Lower leg skin (tissue), 4 donors: Measurements from ENCODE around the gene FOS. TPM values are rescaled to one million over a fixed set of nuclear protein-coding genes. Genes with fewer than 3 reads are reported as not detected.

Experiments used
- DNase-seq, 2 donors: peaks; one replicate each; pipeline ENCODE4 v3.0.0-alpha.2; 2019; ENCODE audit warnings: low spot score in 2 of 2
- H3K4me3 ChIP-seq: fragments of 200-600 bp; sonication (generic); 2 replicates; pipeline ENCODE4 v1.5.1; 2017; ENCODE audit warnings: mild to moderate bottlenecking, low read depth; ENCODE audit not compliant: poor library complexity, severe bottlenecking
- POLR2A ChIP-seq, 2 donors: fragments of 450-650 bp; IDR thresholded peaks; one replicate each; pipeline ENCODE4 v1.6.1; 2016 to 2017; ENCODE audit warnings: antibody characterized with exemption in 2 of 2, mild to moderate bottlenecking in 1 of 2, moderate library complexity in 1 of 2
- WGBS, 2 donors: methylation state at CpG; one replicate each; pipeline ENCODE4 v1.1.5; 2018; 5-methylcytosine and 5-hydroxymethylcytosine counted together
- intact Hi-C: fragments of 100-400 bp; cut with DNase I; formaldehyde crosslinking; loops from one replicate; pipeline ENCODE4 v1.15.0; 2023; ENCODE audit warnings: low total_unique reads
- total RNA-seq, 4 donors: library from RNA; depleted of rRNA; stranded (reverse); fragments of >200 nt; gene quantifications; one replicate each; pipeline ENCODE4 v1.1.0, GENCODE V29; 2016
- TF ChIP-seq, protein P1 (sequence below), 3 donors: fragments of 450-650 bp; IDR thresholded peaks; one replicate each; pipeline ENCODE4 v1.5.1; 2016; ENCODE audit warnings: antibody characterized with exemption in 3 of 3, mild to moderate bottlenecking in 3 of 3, moderate library complexity in 2 of 3

Gene FOS
- total RNA-seq: 100 to 1,000 TPM; 154 to 448 (median 330) TPM

GRCh38 chr14:75278422-75279152, at the start of gene FOS:
Gene FOS (plus strand): TSS chr14:75278828. CDS start chr14:75278983, 155 bp downstream.
- 0 to 1% methylated on average over 48 to 56 of the region's 69 CpGs for WGBS, 2 donors
- intact Hi-C loops: no loop called here
- DNase-seq: peak; percentile 94 to 99
- peak in 1 of 2 donors; percentile 98 for TF ChIP-seq POLR2A (IDR thresholded peaks at IDR 0.05)
- TF ChIP-seq, protein P1, sequence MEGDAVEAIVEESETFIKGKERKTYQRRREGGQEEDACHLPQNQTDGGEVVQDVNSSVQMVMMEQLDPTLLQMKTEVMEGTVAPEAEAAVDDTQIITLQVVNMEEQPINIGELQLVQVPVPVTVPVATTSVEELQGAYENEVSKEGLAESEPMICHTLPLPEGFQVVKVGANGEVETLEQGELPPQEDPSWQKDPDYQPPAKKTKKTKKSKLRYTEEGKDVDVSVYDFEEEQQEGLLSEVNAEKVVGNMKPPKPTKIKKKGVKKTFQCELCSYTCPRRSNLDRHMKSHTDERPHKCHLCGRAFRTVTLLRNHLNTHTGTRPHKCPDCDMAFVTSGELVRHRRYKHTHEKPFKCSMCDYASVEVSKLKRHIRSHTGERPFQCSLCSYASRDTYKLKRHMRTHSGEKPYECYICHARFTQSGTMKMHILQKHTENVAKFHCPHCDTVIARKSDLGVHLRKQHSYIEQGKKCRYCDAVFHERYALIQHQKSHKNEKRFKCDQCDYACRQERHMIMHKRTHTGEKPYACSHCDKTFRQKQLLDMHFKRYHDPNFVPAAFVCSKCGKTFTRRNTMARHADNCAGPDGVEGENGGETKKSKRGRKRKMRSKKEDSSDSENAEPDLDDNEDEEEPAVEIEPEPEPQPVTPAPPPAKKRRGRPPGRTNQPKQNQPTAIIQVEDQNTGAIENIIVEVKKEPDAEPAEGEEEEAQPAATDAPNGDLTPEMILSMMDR (IDR thresholded peaks at IDR 0.05): peak in 1 of 3 donors; percentile 51
- peak within 1 kb of the TSS; percentile 90 for H3K4me3 ChIP-seq

- TF ChIP-seq, protein P1 (IDR thresholded peaks at IDR 0.05): no peak
- TF ChIP-seq POLR2A (IDR thresholded peaks at IDR 0.05): no peak
- WGBS, 2 donors: 70 to 72% methylated on average over 4 of the region's 4 CpGs
- H3K4me3 ChIP-seq: no peak overlapping the region
- intact Hi-C loops: loop anchor here (10.0 kb wide), 1 partner anchor 65 kb away; no protein-coding TSS in a partner anchor
- no peak for DNase-seq
These were observed 48.9 kb upstream of the FOS start for GRCh38 chr14:75229661-75230139.

DNA sequence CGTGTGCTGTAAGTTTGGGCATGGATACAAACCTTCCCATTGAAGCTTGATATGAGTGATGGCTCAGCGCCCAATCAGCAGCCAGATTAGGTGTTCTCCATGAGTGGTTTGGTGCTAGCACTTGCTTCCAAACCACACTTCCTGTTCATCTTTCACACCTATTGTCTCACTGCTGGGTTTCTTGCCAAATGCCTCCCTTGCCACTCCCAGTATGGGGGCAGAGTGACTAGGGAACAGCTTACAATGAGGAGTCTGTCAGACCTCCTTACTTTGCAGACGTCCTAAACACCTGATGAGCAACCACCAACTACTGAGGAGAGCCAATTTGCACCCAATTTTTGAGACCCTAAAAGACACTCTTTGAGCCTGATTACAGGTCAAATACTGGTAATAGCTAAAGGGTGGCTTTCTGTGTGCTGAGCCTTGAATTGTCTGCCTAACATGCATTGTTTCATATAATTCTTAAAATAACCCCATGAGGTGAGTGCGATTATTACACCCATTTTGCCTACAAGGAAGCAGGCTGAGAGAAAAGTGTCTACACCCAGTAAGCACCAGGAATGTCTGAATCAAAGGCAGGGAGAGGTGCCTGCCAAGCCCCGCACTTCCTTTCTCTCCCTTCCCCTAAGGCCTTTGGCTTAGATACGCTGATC, 48.4 kb upstream of the FOS start:
- intact Hi-C loops: loop anchor here (10.0 kb wide), 1 partner anchor 65 kb away; no protein-coding TSS in a partner anchor
- DNase-seq: no peak
- TF ChIP-seq, protein P1 (IDR thresholded peaks at IDR 0.05): no peak
- TF ChIP-seq POLR2A (IDR thresholded peaks at IDR 0.05): no peak
- H3K4me3 ChIP-seq: no peak overlapping the region
- WGBS, 2 donors: 49% methylated on average over 6 of the region's 6 CpGs

DNA sequence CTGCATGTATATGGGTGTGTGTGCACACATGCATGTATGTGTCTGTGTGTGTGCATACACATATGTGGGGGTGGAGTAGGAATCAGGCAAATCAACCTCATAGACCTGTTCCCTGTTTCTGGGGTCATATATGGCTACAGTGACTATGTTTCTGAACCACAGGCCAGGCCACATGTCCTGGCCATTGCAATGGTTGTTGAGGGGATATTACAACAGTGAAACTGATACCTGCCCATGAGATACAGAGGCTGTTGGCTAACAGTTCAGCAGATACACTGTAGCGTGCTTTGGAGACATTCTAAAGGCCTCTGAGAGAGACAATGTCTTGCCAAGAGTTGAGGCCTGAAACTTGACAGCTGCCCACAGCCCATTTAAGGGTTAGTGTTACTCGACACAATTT, 47.3 kb upstream of the FOS start:
- no peak for TF ChIP-seq POLR2A (IDR thresholded peaks at IDR 0.05)
- TF ChIP-seq, protein P1 (IDR thresholded peaks at IDR 0.05): no peak
- no peak overlapping the region for H3K4me3 ChIP-seq
- intact Hi-C loops: loop anchor here (10.0 kb wide), 1 partner anchor 63 kb away; no protein-coding TSS in a partner anchor
- DNase-seq: no peak
- WGBS, 2 donors: 98 to 100% methylated on average over 2 of the region's 2 CpGs

GRCh38 chr14:75232191-75232590, 46.4 kb upstream of the FOS start:
- no peak overlapping the region for H3K4me3 ChIP-seq
- intact Hi-C loops: loop anchor here (10.0 kb wide), 1 partner anchor 63 kb away; no protein-coding TSS in a partner anchor
- no peak for DNase-seq
- 80 to 85% methylated on average over 1 of the region's 1 CpG for WGBS, 2 donors
- TF ChIP-seq, protein P1 (IDR thresholded peaks at IDR 0.05): no peak
- TF ChIP-seq POLR2A (IDR thresholded peaks at IDR 0.05): no peak
